RKO (cell line): ENCODE measurements around the gene MTFR1L.

Source experiments
- DNase-seq: peaks from one replicate; pipeline ENCODE4 v3.0.0-alpha.2; 2016; ENCODE audit warnings: low spot score

Gene MTFR1L

GRCh38 chr1:25819491-25820246 is at the start of gene MTFR1L:
TSS of gene MTFR1L (plus strand) at chr1:25819954. CDS start at chr1:25823105, 3,151 bp downstream.
- peak; percentile 74 for DNase-seq

- DNase-seq: no peak
Observed at GRCh38 chr1:25770541-25771220, 49.1 kb upstream of the MTFR1L start.

- no peak for DNase-seq
Observed at GRCh38 chr1:25771221-25772114, 48.3 kb upstream of the MTFR1L start.

- DNase-seq: no peak
Observed at GRCh38 chr1:25772164-25772563, 47.6 kb upstream of the MTFR1L start.

- DNase-seq: no peak
Observed at GRCh38 chr1:25772692-25773245, 47.0 kb upstream of the MTFR1L start.

GRCh38 chr1:25773441-25774125 is 46.2 kb upstream of the MTFR1L start:
- DNase-seq: no peak

- no peak for DNase-seq
Observed at GRCh38 chr1:25774206-25774803, 45.4 kb upstream of the MTFR1L start.

GRCh38 chr1:25774921-25775771 is 44.6 kb upstream of the MTFR1L start:
- no peak for DNase-seq

GRCh38 chr1:25779388-25779787 is 40.4 kb upstream of the MTFR1L start:
- no peak for DNase-seq

- no peak for DNase-seq
Observed at GRCh38 chr1:25779894-25780293, 39.9 kb upstream of the MTFR1L start.

GRCh38 chr1:25780318-25781129 is 39.2 kb upstream of the MTFR1L start:
- no peak for DNase-seq

GRCh38 chr1:25781130-25781433 is 38.7 kb upstream of the MTFR1L start:
- DNase-seq: no peak

- no peak for DNase-seq
Observed at GRCh38 chr1:25782608-25783201, 37.0 kb upstream of the MTFR1L start.

GRCh38 chr1:25784575-25785051 is 35.1 kb upstream of the MTFR1L start:
- DNase-seq: no peak

GRCh38 chr1:25785333-25786067 is 34.3 kb upstream of the MTFR1L start:
- no peak for DNase-seq

- DNase-seq: no peak
Observed at GRCh38 chr1:25786887-25787759, 32.6 kb upstream of the MTFR1L start.

GRCh38 chr1:25787760-25788166 is 32.0 kb upstream of the MTFR1L start:
- no peak for DNase-seq
